Endothelial cell (in vitro differentiated cells): ENCODE results near the gene ZNF14. TPM values are rescaled to one million over a fixed set of nuclear protein-coding genes. Genes with fewer than 3 reads are reported as not detected.
"Not testable (repeated sequence)": the region's sequence is repeated elsewhere in the genome, so short reads cannot be mapped to it uniquely, and the experiment has no call there.

Experiments
- DNase-seq: peaks from one replicate; pipeline ENCODE4 v3.0.0; 2021; ENCODE audit warnings: low spot score
- H3K27ac Mint-ChIP-seq: one replicate; pipeline ENCODE4 v1.8.0; 2021; ENCODE audit warnings: mixed read lengths, inconsistent platforms; ENCODE audit not compliant: unreplicated experiment
- H3K27me3 Mint-ChIP-seq: one replicate; pipeline ENCODE4 v1.8.0; 2021; ENCODE audit warnings: mild to moderate bottlenecking, moderate library complexity, mixed read lengths, inconsistent platforms; ENCODE audit not compliant: unreplicated experiment
- H3K36me3 Mint-ChIP-seq: one replicate; pipeline ENCODE4 v1.8.0; 2021; ENCODE audit warnings: mild to moderate bottlenecking, low read depth, mixed read lengths, inconsistent platforms; ENCODE audit not compliant: unreplicated experiment
- H3K4me1 Mint-ChIP-seq: one replicate; pipeline ENCODE4 v1.8.0; 2021; ENCODE audit warnings: mild to moderate bottlenecking, mixed read lengths, inconsistent platforms; ENCODE audit not compliant: unreplicated experiment
- H3K4me3 Mint-ChIP-seq: one replicate; pipeline ENCODE4 v1.8.0; 2021; ENCODE audit warnings: mild to moderate bottlenecking, mixed read lengths, inconsistent platforms; ENCODE audit not compliant: unreplicated experiment
- H3K9me3 Mint-ChIP-seq: one replicate; pipeline ENCODE4 v1.8.0; 2021; ENCODE audit warnings: mixed read lengths, inconsistent platforms; ENCODE audit not compliant: unreplicated experiment
- total RNA-seq: library from RNA; stranded (reverse); fragmentation: NEBNext Ultra II Directional; extraction: Animal tissue kit (Norgen Biotek cat#: 25700); gene quantifications from one replicate; pipeline ENCODE4 v1.2.1, GENCODE V29; 2021; ENCODE audit not compliant: unreplicated experiment
- TF ChIP-seq, protein P1 (sequence below): fragments of 200-600 bp; sonication (generic); IDR thresholded peaks from one replicate; pipeline ENCODE4 v1.5.0; 2021; ENCODE audit warnings: antibody characterized with exemption; ENCODE audit not compliant: unreplicated experiment

ZNF14 gene
- total RNA-seq, 1 donor from 2014 or later = 6.8 TPM

DNA sequence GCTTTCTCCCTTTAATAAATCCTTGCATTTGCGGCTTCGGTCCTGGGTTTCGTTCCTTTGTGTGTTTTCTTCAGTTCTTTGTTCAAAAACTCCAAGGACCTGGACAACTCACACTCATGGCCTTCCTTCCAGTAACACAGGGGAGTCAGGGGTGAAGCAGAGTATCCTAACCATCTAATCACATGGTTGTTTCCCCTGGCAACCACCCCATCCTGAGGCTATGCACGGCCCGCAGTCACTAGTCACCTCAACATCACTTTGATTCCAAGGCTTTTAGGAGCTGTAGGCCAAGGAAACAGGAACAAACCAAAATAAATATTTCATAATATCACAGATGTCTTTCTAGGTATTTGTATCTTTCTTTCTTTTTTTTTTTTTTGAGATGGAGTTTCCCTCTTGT, 35.3 kb downstream of the ZNF14 start:
- no peaks in the 10 kb centered on the region for H3K4me1 Mint-ChIP-seq
- no peaks in the 10 kb centered on the region for H3K27me3 Mint-ChIP-seq
- no peaks in the 10 kb centered on the region for H3K9me3 Mint-ChIP-seq
- no peak for DNase-seq
- H3K36me3 Mint-ChIP-seq = peaks cover 8% of the 10 kb centered on the region
- no peak overlapping the region for H3K27ac Mint-ChIP-seq
- H3K4me3 Mint-ChIP-seq = no peak overlapping the region
- TF ChIP-seq, protein P1, sequence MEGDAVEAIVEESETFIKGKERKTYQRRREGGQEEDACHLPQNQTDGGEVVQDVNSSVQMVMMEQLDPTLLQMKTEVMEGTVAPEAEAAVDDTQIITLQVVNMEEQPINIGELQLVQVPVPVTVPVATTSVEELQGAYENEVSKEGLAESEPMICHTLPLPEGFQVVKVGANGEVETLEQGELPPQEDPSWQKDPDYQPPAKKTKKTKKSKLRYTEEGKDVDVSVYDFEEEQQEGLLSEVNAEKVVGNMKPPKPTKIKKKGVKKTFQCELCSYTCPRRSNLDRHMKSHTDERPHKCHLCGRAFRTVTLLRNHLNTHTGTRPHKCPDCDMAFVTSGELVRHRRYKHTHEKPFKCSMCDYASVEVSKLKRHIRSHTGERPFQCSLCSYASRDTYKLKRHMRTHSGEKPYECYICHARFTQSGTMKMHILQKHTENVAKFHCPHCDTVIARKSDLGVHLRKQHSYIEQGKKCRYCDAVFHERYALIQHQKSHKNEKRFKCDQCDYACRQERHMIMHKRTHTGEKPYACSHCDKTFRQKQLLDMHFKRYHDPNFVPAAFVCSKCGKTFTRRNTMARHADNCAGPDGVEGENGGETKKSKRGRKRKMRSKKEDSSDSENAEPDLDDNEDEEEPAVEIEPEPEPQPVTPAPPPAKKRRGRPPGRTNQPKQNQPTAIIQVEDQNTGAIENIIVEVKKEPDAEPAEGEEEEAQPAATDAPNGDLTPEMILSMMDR = no peak

DNA sequence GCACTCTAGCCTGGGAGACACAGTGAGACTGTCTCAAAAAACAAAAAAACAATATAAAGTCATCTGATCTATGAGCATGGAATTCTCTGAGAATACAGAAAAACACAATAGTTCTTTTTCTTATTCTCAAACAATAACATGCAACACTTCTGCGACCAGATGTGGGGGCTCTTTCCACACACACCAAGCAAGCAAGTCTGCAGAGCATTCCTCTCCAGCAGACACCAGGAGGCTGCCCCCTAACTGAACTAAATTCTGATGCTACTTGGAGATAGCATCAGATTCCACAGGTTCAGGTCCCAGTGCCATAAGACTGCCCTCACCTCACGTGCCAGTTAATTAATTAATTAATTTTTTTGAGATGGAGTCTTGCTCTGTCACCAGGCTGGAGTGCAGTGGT, 36.5 kb downstream of the ZNF14 start:
- TF ChIP-seq, protein P1 = no peak
- Mint-ChIP-seq H3K36me3 (peaks cover 8% of the 10 kb centered on the region), H3K27me3 (no peaks in the 10 kb centered on the region), H3K9me3 (no peaks in the 10 kb centered on the region), H3K4me1 (no peaks in the 10 kb centered on the region), H3K27ac (no peak overlapping the region), H3K4me3 (no peak overlapping the region)
- no peak for DNase-seq

DNA sequence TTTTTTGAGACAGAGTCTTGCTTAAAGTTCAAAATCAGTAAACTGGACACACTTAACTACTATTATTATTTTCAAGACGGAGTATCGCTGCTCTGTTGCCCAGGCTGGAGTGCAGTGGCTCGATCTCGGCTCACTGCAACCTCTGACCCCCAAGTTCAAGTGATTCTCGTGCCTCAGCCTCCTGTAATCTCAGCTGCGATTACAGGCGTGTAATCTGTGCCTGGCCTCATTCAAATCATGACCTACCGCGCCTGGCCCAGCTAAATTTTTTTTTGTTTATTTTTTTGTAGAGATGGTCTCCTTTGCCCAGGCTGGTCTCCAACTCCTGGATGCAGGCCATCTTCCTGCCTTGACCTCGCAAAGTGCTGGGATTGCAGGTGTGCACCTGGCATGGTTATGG, 41.2 kb downstream of the ZNF14 start:
- no peaks in the 10 kb centered on the region for H3K36me3 Mint-ChIP-seq
- H3K4me1 Mint-ChIP-seq = no peaks in the 10 kb centered on the region
- no peaks in the 10 kb centered on the region for H3K9me3 Mint-ChIP-seq
- TF ChIP-seq, protein P1 = no peak
- DNase-seq = no peak
- no peak overlapping the region for H3K4me3 Mint-ChIP-seq
- no peak overlapping the region for H3K27ac Mint-ChIP-seq
- H3K27me3 Mint-ChIP-seq = no peaks in the 10 kb centered on the region

DNA sequence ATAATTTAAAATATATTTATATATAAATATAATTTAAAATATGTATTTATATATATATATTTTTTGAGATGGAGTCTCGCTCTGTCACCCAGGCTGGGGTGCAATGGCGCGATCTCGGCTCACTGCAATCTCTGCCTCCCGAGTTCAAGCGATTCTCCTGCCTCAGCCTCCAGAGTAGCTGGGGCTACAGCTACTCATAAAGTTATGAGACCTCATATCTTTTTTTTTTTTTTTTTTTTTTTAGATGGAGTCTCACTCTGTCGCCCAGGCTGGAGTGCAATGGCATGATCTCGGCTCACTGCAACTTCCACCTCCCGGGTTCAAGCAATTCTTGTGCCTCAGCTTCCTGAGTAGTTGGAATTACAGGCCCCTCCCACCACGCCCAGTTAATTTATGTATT, 43.9 kb downstream of the ZNF14 start:
- not testable (repeated sequence) for DNase-seq, H3K27me3 Mint-ChIP-seq, H3K4me3 Mint-ChIP-seq, H3K9me3 Mint-ChIP-seq, H3K4me1 Mint-ChIP-seq, H3K27ac Mint-ChIP-seq
- H3K36me3 Mint-ChIP-seq = peaks cover 10% of the 10 kb centered on the region

DNA sequence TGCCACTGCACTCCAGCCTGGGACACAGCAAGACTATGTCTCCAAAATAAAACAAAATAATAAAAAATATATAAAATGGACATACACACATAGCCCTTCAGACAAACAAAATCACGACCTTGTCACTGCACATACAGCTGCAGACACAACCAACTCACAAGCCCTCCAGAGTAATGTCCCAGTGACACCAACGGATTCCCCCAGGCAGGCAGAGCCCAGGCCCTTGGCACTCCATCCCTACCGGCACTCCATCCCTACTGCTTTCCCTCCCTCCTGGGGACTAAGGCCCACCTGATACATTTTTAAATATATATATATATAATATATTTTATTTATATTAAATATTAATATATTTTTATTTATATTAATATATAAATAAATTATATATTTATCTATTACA, 45.8 kb downstream of the ZNF14 start:
- TF ChIP-seq, protein P1 = no peak
- no peaks in the 10 kb centered on the region for H3K4me1 Mint-ChIP-seq
- H3K27me3 Mint-ChIP-seq = peaks cover 6% of the 10 kb centered on the region
- no peaks in the 10 kb centered on the region for H3K9me3 Mint-ChIP-seq
- DNase-seq = no peak
- H3K27ac Mint-ChIP-seq = no peak overlapping the region
- peaks cover 25% of the 10 kb centered on the region for H3K36me3 Mint-ChIP-seq
- H3K4me3 Mint-ChIP-seq = no peak overlapping the region

DNA sequence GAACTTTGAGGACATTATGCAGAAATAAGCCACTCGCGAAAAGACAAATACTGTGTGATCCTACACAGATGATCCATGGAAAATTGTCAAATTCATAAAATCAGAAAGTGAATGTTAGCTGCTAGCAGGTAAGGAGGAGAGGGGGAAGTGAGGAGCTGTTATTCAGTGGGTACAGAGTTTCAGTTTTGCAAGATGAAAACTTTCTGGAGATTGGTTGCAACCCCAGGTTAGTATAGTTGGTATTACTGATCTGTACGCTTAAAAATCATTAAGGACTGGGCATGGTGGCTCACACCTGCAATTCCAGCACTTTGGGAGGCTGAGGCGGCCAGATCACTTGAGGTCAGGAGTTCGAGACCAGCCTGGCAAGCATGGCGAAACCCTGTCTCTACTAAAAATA, 46.3 kb downstream of the ZNF14 start:
- H3K27me3 Mint-ChIP-seq = peaks cover 6% of the 10 kb centered on the region

GRCh38 chr19:19686119-19686518, 46.8 kb downstream of the ZNF14 start:
- not testable (repeated sequence) for H3K4me1 Mint-ChIP-seq, H3K4me3 Mint-ChIP-seq, H3K27me3 Mint-ChIP-seq, DNase-seq, H3K9me3 Mint-ChIP-seq, H3K27ac Mint-ChIP-seq
- peaks cover 29% of the 10 kb centered on the region for H3K36me3 Mint-ChIP-seq

More for the DNA sequence above, 46.3 kb downstream of the ZNF14 start:
- no peak for DNase-seq
- Mint-ChIP-seq H3K9me3 (no peaks in the 10 kb centered on the region), H3K4me1 (no peaks in the 10 kb centered on the region), H3K36me3 (peaks cover 25% of the 10 kb centered on the region), H3K27ac (no peak overlapping the region), H3K4me3 (no peak overlapping the region)
- TF ChIP-seq, protein P1 = no peak
